Putamen (tissue), 1 donor: ENCODE data around the gene AP4M1.
"Not testable (repeated sequence)": the region's sequence is repeated elsewhere in the genome, so short reads cannot be mapped to it uniquely, and the experiment has no call there.

Source experiments
- DNase-seq: peaks from one replicate; pipeline ENCODE4 v3.0.0-alpha.2; 2016; ENCODE audit warnings: low spot score

The AP4M1 gene

GRCh38 chr7:100109521-100110163, 8.2 kb downstream of the AP4M1 start:
- no peak for DNase-seq

GRCh38 chr7:100111156-100111555, 9.7 kb downstream of the AP4M1 start:
- DNase-seq: no peak

- DNase-seq: no peak
Observed at GRCh38 chr7:100111914-100112313, 10.5 kb downstream of the AP4M1 start.

- DNase-seq: no peak
Observed at GRCh38 chr7:100115026-100115425, 13.6 kb downstream of the AP4M1 start.

GRCh38 chr7:100118388-100119071, 17.1 kb downstream of the AP4M1 start:
- DNase-seq: no peak

GRCh38 chr7:100119072-100119969, 17.9 kb downstream of the AP4M1 start, which contains the start of the genes CNPY4 and TAF6:
Gene CNPY4, plus strand, starts transcription at chr7:100119634. Its CDS starts 111 bp downstream, at chr7:100119745.
Gene TAF6, minus strand, starts transcription at chr7:100119358. Its CDS starts 5,149 bp downstream, at chr7:100114209.
- peak; percentile 96 for DNase-seq

GRCh38 chr7:100119970-100120732, 18.7 kb downstream of the AP4M1 start:
- DNase-seq: peak; percentile 80

- no peak for DNase-seq
Observed at GRCh38 chr7:100120733-100121036, 19.2 kb downstream of the AP4M1 start.

GRCh38 chr7:100122067-100122466, 20.6 kb downstream of the AP4M1 start:
- no peak for DNase-seq

- DNase-seq: no peak
Observed at GRCh38 chr7:100122568-100122967, 21.1 kb downstream of the AP4M1 start.

GRCh38 chr7:100124301-100125230, 23.1 kb downstream of the AP4M1 start:
- DNase-seq: no peak

GRCh38 chr7:100126239-100126930, 24.9 kb downstream of the AP4M1 start:
- DNase-seq: no peak

- DNase-seq: peak; percentile 91
Observed at GRCh38 chr7:100126931-100127865, 25.8 kb downstream of the AP4M1 start, which contains the start of gene MBLAC1. Gene MBLAC1, plus strand, starts transcription at chr7:100126967. Its CDS starts 429 bp downstream, at chr7:100127396.

GRCh38 chr7:100127866-100128636, 26.6 kb downstream of the AP4M1 start:
- DNase-seq: no peak

GRCh38 chr7:100128637-100128963, 27.2 kb downstream of the AP4M1 start:
- no peak for DNase-seq

GRCh38 chr7:100130220-100130607, 28.8 kb downstream of the AP4M1 start:
- DNase-seq: not testable (repeated sequence)

GRCh38 chr7:100130608-100131453, 29.4 kb downstream of the AP4M1 start:
- no peak for DNase-seq
